HFFc6 (cell line): Measurements from ENCODE around the gene SNX15. TPM values are rescaled to one million over a fixed set of nuclear protein-coding genes. Genes with fewer than 3 reads are reported as not detected.
"Not testable (repeated sequence)": the region's sequence is repeated elsewhere in the genome, so short reads cannot be mapped to it uniquely, and the experiment has no call there.

Source experiments
- DNase-seq: peaks from one replicate; pipeline ENCODE4 v3.0.0-alpha.2; 2018
- H3K27ac Mint-ChIP-seq: 2 replicates; pipeline ENCODE4 v1.8.0; 2020; ENCODE audit warnings: mild to moderate bottlenecking, mixed read lengths
- H3K27me3 Mint-ChIP-seq: 2 replicates; pipeline ENCODE4 v1.8.0; 2021; ENCODE audit warnings: mild to moderate bottlenecking, moderate library complexity, mixed read lengths; ENCODE audit not compliant: insufficient read depth
- H3K36me3 Mint-ChIP-seq: 2 replicates; pipeline ENCODE4 v1.8.0; 2021; ENCODE audit warnings: low read depth, mixed read lengths
- H3K4me1 Mint-ChIP-seq: 2 replicates; pipeline ENCODE4 v1.8.0; 2020; ENCODE audit warnings: low read depth, mixed read lengths
- H3K4me3 Mint-ChIP-seq: 2 replicates; pipeline ENCODE4 v1.8.0; 2020; ENCODE audit warnings: mild to moderate bottlenecking, moderate library complexity, mixed read lengths
- H3K9me3 Mint-ChIP-seq: 2 replicates; pipeline ENCODE4 v1.8.0; 2020; ENCODE audit warnings: mild to moderate bottlenecking, mixed read lengths
- CTCF ChIP-seq: fragments of 200-600 bp; sonication (generic); IDR thresholded peaks from 2 replicates; pipeline ENCODE4 v1.5.0; 2021; ENCODE audit warnings: antibody characterized with exemption, mild to moderate bottlenecking
- total RNA-seq, 6 experiments: library from RNA; stranded (reverse); fragmentation: NEBNext Ultra II Directional; extraction: Animal tissue kit (Norgen Biotek cat#: 25700); gene quantifications; 2 replicates in 1 of 6; 3 replicates in 5 of 6; pipeline ENCODE4 v1.2.3, GENCODE V29; 2021

The SNX15 gene
- total RNA-seq, 6 experiments from 2014 or later = 18.7 to 26.6 (median 25.0) TPM

- no peaks in the 10 kb centered on the region for H3K9me3 Mint-ChIP-seq
- peaks cover 9% of the 10 kb centered on the region for H3K4me1 Mint-ChIP-seq
- H3K27me3 Mint-ChIP-seq = peaks cover 6% of the 10 kb centered on the region
- DNase-seq = no peak
- peaks cover 10% of the 10 kb centered on the region for H3K36me3 Mint-ChIP-seq
- TF ChIP-seq CTCF = no peak
- H3K27ac Mint-ChIP-seq = no peak overlapping the region
- H3K4me3 Mint-ChIP-seq = no peak overlapping the region
These were observed 7.4 kb upstream of the SNX15 start for GRCh38 chr11:65019824-65020223.

- H3K36me3 Mint-ChIP-seq = peaks cover 10% of the 10 kb centered on the region
- no peaks in the 10 kb centered on the region for H3K9me3 Mint-ChIP-seq
- no peak for DNase-seq
- peaks cover 9% of the 10 kb centered on the region for H3K4me1 Mint-ChIP-seq
- TF ChIP-seq CTCF = no peak
- H3K4me3 Mint-ChIP-seq = no peak overlapping the region
- H3K27me3 Mint-ChIP-seq = peaks cover 4% of the 10 kb centered on the region
- no peak overlapping the region for H3K27ac Mint-ChIP-seq
These were observed 6.2 kb upstream of the SNX15 start for GRCh38 chr11:65021003-65021402.

- H3K4me3 Mint-ChIP-seq = no peak overlapping the region
- H3K27ac Mint-ChIP-seq = no peak overlapping the region
- no peak for DNase-seq
- H3K36me3 Mint-ChIP-seq = peaks cover 6% of the 10 kb centered on the region
- no peak for TF ChIP-seq CTCF
- H3K4me1 Mint-ChIP-seq = peaks cover 5% of the 10 kb centered on the region
- H3K27me3 Mint-ChIP-seq = peaks cover 2% of the 10 kb centered on the region
- no peaks in the 10 kb centered on the region for H3K9me3 Mint-ChIP-seq
These were observed 5.7 kb upstream of the SNX15 start for GRCh38 chr11:65021509-65021908.

- H3K36me3 Mint-ChIP-seq, DNase-seq, H3K27me3 Mint-ChIP-seq, H3K9me3 Mint-ChIP-seq, H3K27ac Mint-ChIP-seq, H3K4me3 Mint-ChIP-seq: not testable (repeated sequence)
- H3K4me1 Mint-ChIP-seq = peaks cover 15% of the 10 kb centered on the region
These were observed 3.7 kb upstream of the SNX15 start for GRCh38 chr11:65023502-65023901.

GRCh38 chr11:65026810-65027209, 429 bp upstream of the SNX15 start:
- H3K36me3 Mint-ChIP-seq = no peaks in the 10 kb centered on the region
- H3K9me3 Mint-ChIP-seq = no peaks in the 10 kb centered on the region
- H3K27me3 Mint-ChIP-seq = no peaks in the 10 kb centered on the region
- TF ChIP-seq CTCF = no peak
- peak; percentile 40 for DNase-seq
- H3K4me1 Mint-ChIP-seq = peaks cover 18% of the 10 kb centered on the region
- peak overlapping the region; percentile 86 for H3K4me3 Mint-ChIP-seq
- H3K27ac Mint-ChIP-seq = peak overlapping the region; percentile 79

GRCh38 chr11:65032216-65032615, 5.0 kb downstream of the SNX15 start:
- DNase-seq = no peak
- H3K4me1 Mint-ChIP-seq = peaks cover 11% of the 10 kb centered on the region
- no peak for TF ChIP-seq CTCF
- no peak overlapping the region for H3K27ac Mint-ChIP-seq
- no peaks in the 10 kb centered on the region for H3K36me3 Mint-ChIP-seq
- no peaks in the 10 kb centered on the region for H3K9me3 Mint-ChIP-seq
- H3K27me3 Mint-ChIP-seq = no peaks in the 10 kb centered on the region
- no peak overlapping the region for H3K4me3 Mint-ChIP-seq
